ENCODE measurements around the gene FIGLA. TPM values are rescaled to one million over a fixed set of nuclear protein-coding genes. Genes with fewer than 3 reads are reported as not detected.

FIGLA gene
- total and polyA plus RNA-seq, 2 experiments from 2014 or later = not detected

DNA sequence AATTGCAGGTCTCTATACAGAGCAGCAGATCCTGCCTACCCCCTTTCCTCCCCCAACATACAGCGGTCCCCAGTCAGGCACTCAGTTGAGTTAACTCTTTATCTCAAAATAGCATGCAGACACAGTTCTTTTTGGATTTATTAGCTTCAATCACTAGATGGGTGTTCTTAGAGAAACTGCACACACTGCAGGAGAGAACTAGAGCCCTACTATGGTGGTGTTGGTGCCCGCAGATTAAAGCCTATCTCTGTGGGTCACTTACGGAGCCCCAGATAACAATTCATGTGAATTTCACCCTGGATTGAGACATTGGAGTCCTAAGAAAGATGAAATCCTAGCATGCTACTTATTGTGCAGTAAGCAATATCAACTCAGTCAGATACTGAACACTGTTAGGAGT lies 34.3 kb downstream of the FIGLA start:
- Histone ChIP-seq H2AFZ (no peak overlapping the region), H3K4me1 (ENCODE audit: insufficient read depth) (no peaks in the 10 kb centered on the region), H3K4me2 (no peak overlapping the region), H3K27ac (no peak overlapping the region), H3K9me3 (ENCODE audit: low read depth) (no peaks in the 10 kb centered on the region), H3K9me2 (replicated peaks; ENCODE audit: insufficient read depth) (no peaks in the 10 kb centered on the region), H3K79me2 (no peaks in the 10 kb centered on the region), H4K20me1 (ENCODE audit: insufficient read depth, poor library complexity, severe bottlenecking) (no peaks in the 10 kb centered on the region), H3K36me3 (replicated peaks; ENCODE audit: insufficient read depth, low read depth) (no peaks in the 10 kb centered on the region), H3K27me3 (peaks cover 20% of the 10 kb centered on the region), H3K4me3 (no peak overlapping the region)
- 93% methylated on average over 3 of the region's 3 CpGs for WGBS (ENCODE audit: low lambda C conversion rate, missing lambda C conversion rate)
- TF ChIP-seq, protein P1, sequence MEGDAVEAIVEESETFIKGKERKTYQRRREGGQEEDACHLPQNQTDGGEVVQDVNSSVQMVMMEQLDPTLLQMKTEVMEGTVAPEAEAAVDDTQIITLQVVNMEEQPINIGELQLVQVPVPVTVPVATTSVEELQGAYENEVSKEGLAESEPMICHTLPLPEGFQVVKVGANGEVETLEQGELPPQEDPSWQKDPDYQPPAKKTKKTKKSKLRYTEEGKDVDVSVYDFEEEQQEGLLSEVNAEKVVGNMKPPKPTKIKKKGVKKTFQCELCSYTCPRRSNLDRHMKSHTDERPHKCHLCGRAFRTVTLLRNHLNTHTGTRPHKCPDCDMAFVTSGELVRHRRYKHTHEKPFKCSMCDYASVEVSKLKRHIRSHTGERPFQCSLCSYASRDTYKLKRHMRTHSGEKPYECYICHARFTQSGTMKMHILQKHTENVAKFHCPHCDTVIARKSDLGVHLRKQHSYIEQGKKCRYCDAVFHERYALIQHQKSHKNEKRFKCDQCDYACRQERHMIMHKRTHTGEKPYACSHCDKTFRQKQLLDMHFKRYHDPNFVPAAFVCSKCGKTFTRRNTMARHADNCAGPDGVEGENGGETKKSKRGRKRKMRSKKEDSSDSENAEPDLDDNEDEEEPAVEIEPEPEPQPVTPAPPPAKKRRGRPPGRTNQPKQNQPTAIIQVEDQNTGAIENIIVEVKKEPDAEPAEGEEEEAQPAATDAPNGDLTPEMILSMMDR (IDR thresholded peaks at IDR 0.05; ENCODE audit: poor library complexity) = no peak
- TF ChIP-seq EZH2 (IDR thresholded peaks at IDR 0.05; ENCODE audit: borderline replicate concordance) (no peak), EZH2phosphoT487 (IDR thresholded peaks at IDR 0.05; ENCODE audit: low read depth, severe bottlenecking, unreplicated experiment) (no peak)
- DNase-seq (ENCODE audit: low spot score) = no peak

DNA sequence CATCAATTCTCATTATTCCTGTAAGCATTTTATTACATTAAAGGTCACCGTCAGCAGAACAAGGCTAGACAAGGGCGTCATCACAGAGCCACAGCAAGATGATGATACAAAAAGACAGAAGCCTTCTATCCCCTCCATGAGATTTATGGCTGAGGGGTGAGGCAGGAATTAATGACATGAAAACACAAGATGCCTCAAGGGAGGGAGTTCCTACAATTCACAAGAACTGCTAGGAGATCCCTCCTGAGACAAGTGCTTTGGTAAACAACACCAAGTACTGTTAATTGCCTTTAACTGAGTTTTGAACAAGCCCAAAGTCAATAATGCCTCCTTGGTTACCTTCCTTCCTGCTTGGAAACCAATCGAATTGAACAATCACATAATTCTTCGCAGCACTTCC lies 36.5 kb downstream of the FIGLA start:
- H3K36me3 ChIP-seq (replicated peaks; ENCODE audit: insufficient read depth, low read depth) = no peaks in the 10 kb centered on the region
- no peak overlapping the region for H2AFZ ChIP-seq
- no peaks in the 10 kb centered on the region for H3K79me2 ChIP-seq
- H3K9me2 ChIP-seq (replicated peaks; ENCODE audit: insufficient read depth) = no peaks in the 10 kb centered on the region
- TF ChIP-seq EZH2phosphoT487 (IDR thresholded peaks at IDR 0.05; ENCODE audit: low read depth, severe bottlenecking, unreplicated experiment) (no peak), EZH2 (IDR thresholded peaks at IDR 0.05; ENCODE audit: borderline replicate concordance) (no peak)
- TF ChIP-seq, protein P1 (IDR thresholded peaks at IDR 0.05; ENCODE audit: poor library complexity) = no peak
- no peaks in the 10 kb centered on the region for H3K9me3 ChIP-seq (ENCODE audit: low read depth)
- H3K4me2 ChIP-seq = no peak overlapping the region
- H3K4me3 ChIP-seq = no peak overlapping the region
- WGBS (ENCODE audit: low lambda C conversion rate, missing lambda C conversion rate) = 69% methylated on average over 4 of the region's 4 CpGs
- H3K4me1 ChIP-seq (ENCODE audit: insufficient read depth) = no peaks in the 10 kb centered on the region
- DNase-seq (ENCODE audit: low spot score) = no peak
- H4K20me1 ChIP-seq (ENCODE audit: insufficient read depth, poor library complexity, severe bottlenecking) = no peaks in the 10 kb centered on the region
- no peak overlapping the region for H3K27ac ChIP-seq
- H3K27me3 ChIP-seq = peaks cover 34% of the 10 kb centered on the region

DNA sequence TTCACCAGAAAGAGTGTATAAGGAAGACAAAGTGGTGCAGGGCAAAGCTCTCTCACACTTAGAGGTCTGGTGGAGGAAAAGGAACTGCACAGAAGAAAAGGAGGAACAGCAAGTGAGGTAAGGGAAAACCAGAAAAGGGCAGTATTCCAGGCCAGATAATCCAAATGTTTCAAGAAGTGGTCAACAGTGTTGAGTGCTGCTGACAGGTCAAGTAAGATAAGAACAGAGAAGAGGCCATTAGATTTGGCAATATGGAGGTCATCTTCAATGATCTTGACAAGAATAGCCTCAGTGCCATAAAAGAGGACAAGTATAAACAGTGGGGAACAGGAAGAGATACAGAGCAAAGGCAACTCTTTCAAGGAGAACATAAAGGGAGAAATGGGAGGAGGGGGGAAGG lies 37.4 kb downstream of the FIGLA start:
- Histone ChIP-seq H3K4me1 (ENCODE audit: insufficient read depth) (no peaks in the 10 kb centered on the region), H3K9me2 (replicated peaks; ENCODE audit: insufficient read depth) (no peaks in the 10 kb centered on the region), H3K27ac (no peak overlapping the region), H2AFZ (no peak overlapping the region), H3K79me2 (no peaks in the 10 kb centered on the region), H3K4me2 (no peak overlapping the region), H3K27me3 (peaks cover 32% of the 10 kb centered on the region), H3K36me3 (replicated peaks; ENCODE audit: insufficient read depth, low read depth) (no peaks in the 10 kb centered on the region), H3K9me3 (ENCODE audit: low read depth) (no peaks in the 10 kb centered on the region), H4K20me1 (ENCODE audit: insufficient read depth, poor library complexity, severe bottlenecking) (no peaks in the 10 kb centered on the region), H3K4me3 (no peak overlapping the region)
- DNase-seq (ENCODE audit: low spot score) = no peak
- TF ChIP-seq, protein P1 (IDR thresholded peaks at IDR 0.05; ENCODE audit: poor library complexity) = no peak
- TF ChIP-seq EZH2phosphoT487 (IDR thresholded peaks at IDR 0.05; ENCODE audit: low read depth, severe bottlenecking, unreplicated experiment) (no peak), EZH2 (IDR thresholded peaks at IDR 0.05; ENCODE audit: borderline replicate concordance) (no peak)

DNA sequence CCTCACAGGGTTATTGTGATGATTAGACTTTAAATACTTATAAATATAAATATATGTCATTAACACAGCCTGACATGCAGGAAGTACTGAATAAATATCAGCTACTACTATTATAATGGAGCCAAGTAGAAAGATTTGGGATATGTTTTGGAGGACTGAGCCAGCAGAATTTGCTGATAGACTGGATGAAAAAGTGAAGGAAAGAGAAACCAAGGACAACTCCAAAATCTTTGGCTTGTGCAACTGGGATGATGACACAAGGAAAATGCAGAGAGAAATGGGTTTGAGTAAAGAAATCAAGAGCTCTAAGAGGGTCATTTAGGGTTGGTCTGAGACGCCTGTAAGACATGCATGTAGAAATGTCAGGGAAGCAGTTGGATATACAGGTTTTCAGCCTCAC lies 38.0 kb downstream of the FIGLA start:
- TF ChIP-seq EZH2 (IDR thresholded peaks at IDR 0.05; ENCODE audit: borderline replicate concordance) = no peak
- no peak for TF ChIP-seq EZH2phosphoT487 (IDR thresholded peaks at IDR 0.05; ENCODE audit: low read depth, severe bottlenecking, unreplicated experiment)
- TF ChIP-seq, protein P1 (IDR thresholded peaks at IDR 0.05; ENCODE audit: poor library complexity) = no peak
- Histone ChIP-seq H3K4me3 (no peak overlapping the region), H3K4me1 (ENCODE audit: insufficient read depth) (no peaks in the 10 kb centered on the region), H3K9me3 (ENCODE audit: low read depth) (no peaks in the 10 kb centered on the region), H3K9me2 (replicated peaks; ENCODE audit: insufficient read depth) (no peaks in the 10 kb centered on the region), H4K20me1 (ENCODE audit: insufficient read depth, poor library complexity, severe bottlenecking) (no peaks in the 10 kb centered on the region), H3K79me2 (no peaks in the 10 kb centered on the region), H2AFZ (no peak overlapping the region), H3K27ac (no peak overlapping the region), H3K27me3 (peaks cover 29% of the 10 kb centered on the region), H3K36me3 (replicated peaks; ENCODE audit: insufficient read depth, low read depth) (no peaks in the 10 kb centered on the region), H3K4me2 (no peak overlapping the region)
- no peak for DNase-seq (ENCODE audit: low spot score)
- WGBS (ENCODE audit: low lambda C conversion rate, missing lambda C conversion rate) = 88% methylated on average over 1 of the region's 1 CpG
